HG02870 (cell line): ENCODE data around the gene NSDHL.

ENCODE experiments used
- ATAC-seq: cut with Tn5 transposase; IDR thresholded peaks from one replicate; pipeline ENCODE4 v1.9.1; 2021; ENCODE audit warnings: mild to moderate bottlenecking, moderate library complexity; ENCODE audit not compliant: unreplicated experiment

Gene NSDHL

GRCh38 chrX:152892999-152893891 is 62.4 kb downstream of the NSDHL start:
- no peak for ATAC-seq

GRCh38 chrX:152893980-152894610 is 63.2 kb downstream of the NSDHL start:
- no peak for ATAC-seq

GRCh38 chrX:152895121-152895520 is 64.3 kb downstream of the NSDHL start:
- no peak for ATAC-seq

GRCh38 chrX:152895724-152896420 is 65.0 kb downstream of the NSDHL start:
- ATAC-seq: no peak

GRCh38 chrX:152896450-152896849 is 65.6 kb downstream of the NSDHL start:
- ATAC-seq: no peak

- no peak for ATAC-seq
These were observed 66.6 kb downstream of the NSDHL start, which contains the start of gene ZNF185 for GRCh38 chrX:152897222-152898131. ZNF185 (plus strand) TSS chrX:152898067; CDS start chrX:152914490, 16,423 bp downstream.

- ATAC-seq: no peak
These were observed 67.6 kb downstream of the NSDHL start for GRCh38 chrX:152898442-152898841.

GRCh38 chrX:152899111-152899873 is 68.4 kb downstream of the NSDHL start:
- no peak for ATAC-seq

- ATAC-seq: no peak
These were observed 69.2 kb downstream of the NSDHL start for GRCh38 chrX:152899874-152900719.

GRCh38 chrX:152900937-152901445 is 70.1 kb downstream of the NSDHL start:
- ATAC-seq: no peak

GRCh38 chrX:152901816-152902501 is 71.1 kb downstream of the NSDHL start:
- no peak for ATAC-seq

- no peak for ATAC-seq
These were observed 71.6 kb downstream of the NSDHL start for GRCh38 chrX:152902502-152902820.

GRCh38 chrX:152903589-152903988 is 72.7 kb downstream of the NSDHL start:
- ATAC-seq: no peak

- ATAC-seq: no peak
These were observed 73.6 kb downstream of the NSDHL start for GRCh38 chrX:152904151-152905080.

- ATAC-seq: no peak
These were observed 74.2 kb downstream of the NSDHL start for GRCh38 chrX:152905081-152905420.

- ATAC-seq: no peak
These were observed 76.3 kb downstream of the NSDHL start for GRCh38 chrX:152907084-152907651.

GRCh38 chrX:152908486-152908885 is 77.6 kb downstream of the NSDHL start:
- no peak for ATAC-seq
